ENCODE results near the gene NR4A2.
"Not testable (repeated sequence)": the region's sequence is repeated elsewhere in the genome, so short reads cannot be mapped to it uniquely, and the experiment has no call there.

NR4A2 gene

DNA sequence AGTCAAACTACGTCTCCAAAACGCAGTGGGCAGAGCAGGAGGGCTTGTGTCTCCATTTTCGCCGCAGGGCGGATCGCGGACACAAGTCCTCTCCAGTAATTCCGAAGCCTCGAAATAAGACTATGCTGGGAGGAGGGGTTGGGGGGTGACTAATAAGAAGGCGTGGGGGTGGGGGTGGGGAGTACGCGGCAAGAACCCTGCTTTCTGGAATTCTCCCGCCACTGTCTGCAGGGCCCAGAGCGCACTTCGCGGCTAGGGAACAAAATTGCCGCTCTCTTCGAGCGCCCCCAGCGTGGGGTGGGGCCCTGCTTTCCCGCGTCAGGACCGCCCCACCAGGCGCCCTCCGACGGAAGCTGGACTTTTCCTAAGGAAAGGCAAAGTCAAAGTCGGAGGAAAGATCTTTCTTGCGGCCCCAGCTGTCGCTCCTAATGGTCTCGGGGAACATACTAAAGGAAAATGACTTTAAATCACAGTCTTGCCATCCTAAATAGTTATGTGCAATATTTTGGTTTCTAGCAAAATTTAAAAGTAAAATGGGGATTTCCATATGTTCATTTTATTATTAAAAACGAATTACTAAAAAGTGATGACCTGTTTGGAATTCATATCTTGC lies 11.9 kb downstream of the NR4A2 start:
- DNase-seq: no peak

DNA sequence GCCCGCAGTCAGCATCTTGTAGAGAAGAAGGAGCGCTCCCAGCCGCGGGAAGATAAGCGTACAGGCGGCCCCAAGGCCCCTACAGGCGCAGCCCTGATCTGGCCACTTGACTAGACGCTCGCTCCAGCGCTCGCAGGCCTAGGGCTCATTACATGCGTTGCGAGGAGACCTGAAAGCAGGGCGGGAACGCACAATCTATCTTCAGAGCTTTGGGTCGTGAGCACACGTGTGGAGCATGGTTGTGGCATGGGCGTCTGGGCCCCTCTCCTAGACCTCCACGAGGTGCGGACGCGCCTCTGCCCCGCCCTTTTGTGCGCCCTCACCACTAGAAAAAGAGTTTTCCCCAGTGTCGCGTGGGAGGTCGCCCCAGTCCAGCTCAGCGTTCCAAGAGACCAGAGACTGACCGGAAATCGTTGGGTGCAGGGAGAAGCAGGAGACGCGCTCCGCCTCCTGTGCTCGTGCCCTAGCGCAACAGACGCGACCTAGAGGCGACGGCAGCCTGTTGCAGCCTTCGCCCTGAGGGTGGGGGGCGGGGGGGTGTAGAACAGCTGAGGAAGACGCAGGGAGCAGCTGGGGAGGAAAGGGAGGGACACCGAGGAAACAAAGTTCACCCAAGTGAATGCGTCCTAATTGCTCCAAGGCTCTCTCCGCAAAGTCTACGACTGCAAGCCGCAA lies 12.6 kb downstream of the NR4A2 start:
- no peak for DNase-seq

DNA sequence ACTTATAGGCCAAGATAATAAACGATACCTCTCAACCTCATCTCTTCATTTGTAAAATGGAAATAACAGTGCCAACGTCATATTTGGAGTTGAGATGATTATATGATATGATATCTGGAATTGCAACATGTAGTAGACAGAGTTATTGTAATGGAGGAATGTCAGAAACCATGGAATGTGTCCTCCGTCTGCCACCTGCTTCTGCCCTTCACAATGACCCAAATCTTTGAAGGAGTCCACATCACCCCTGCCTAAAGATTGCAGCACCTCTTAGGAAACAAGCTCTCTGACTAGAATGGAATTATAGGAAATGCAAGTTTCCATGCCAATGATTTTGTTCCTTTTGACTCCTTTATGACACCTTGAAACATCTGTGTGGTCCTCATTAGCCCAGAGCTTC lies 14.9 kb downstream of the NR4A2 start:
- DNase-seq: no peak

DNA sequence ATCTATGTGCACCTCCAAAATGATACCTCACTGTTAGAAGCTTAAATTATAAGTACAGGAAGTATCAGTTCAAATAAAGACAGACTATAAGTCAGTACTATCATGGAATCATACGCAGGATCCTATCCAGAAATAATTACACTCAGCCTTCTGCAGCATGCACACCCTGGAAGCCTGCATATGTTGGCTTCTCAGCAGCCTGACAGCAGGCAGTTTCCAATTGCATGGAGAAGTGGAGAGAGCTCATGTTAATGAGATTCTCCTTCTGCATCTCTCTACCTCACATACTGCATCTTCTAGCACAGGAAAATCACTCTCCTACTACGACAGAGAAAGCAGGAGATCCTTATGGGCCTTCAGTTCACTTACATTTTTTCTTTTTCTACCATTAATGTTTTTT lies 20.5 kb downstream of the NR4A2 start:
- DNase-seq: no peak

DNA sequence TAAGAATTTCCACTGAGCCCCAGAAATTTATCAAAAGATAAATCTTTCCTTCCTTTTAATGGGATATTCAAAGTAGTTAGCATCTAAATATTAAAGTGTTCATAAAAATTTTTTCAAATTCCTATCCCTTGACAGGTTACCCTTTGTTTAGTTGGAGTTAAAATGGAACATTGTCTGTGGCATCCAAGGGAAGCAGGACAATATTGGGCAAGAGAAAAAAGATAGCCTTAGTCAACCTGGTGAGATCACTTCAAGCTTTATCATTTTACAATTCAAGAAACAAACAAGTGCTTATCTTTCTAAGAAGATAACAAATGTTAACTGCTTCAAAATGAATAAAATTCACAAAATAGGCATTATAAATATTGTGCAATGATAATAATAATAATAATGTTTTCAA lies 21.7 kb downstream of the NR4A2 start:
- no peak for DNase-seq

DNA sequence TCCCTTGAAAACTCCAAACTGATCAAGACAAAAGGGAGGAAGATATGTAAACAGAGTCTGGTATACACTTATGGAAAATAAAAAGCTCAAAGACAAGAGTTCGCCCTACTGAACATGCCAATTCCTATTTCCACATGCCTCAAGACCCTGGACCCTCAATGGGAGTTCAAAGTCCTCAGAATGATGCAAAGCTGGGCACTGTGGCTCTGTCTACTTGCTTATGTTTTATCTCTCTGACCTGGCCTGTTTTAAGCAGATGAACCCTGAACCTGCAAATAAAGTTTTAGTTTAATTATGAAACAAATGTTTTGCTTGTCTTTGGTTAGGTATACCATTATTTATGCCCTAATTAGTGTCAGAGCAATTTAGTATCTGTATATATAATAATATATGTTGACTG lies 22.6 kb downstream of the NR4A2 start:
- no peak for DNase-seq

DNA sequence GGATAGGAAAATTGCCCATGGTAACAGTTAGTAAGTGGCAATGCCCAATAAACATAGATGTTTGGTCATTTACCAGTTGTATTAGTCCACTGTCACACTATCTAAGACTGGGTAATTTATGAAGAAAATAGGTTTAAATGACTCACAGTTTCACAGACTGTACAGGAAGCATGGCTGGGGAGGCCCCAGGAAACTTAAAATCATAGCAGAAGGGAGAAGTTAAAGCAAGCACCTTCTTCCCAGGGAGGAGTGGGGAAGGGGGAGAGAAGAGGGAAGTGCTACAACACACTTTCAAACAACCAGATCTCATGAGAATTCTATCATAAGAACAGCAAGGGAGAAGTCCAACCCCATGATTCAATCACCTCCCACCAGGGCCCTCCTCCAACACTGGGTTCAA lies 23.4 kb downstream of the NR4A2 start:
- DNase-seq: no peak

DNA sequence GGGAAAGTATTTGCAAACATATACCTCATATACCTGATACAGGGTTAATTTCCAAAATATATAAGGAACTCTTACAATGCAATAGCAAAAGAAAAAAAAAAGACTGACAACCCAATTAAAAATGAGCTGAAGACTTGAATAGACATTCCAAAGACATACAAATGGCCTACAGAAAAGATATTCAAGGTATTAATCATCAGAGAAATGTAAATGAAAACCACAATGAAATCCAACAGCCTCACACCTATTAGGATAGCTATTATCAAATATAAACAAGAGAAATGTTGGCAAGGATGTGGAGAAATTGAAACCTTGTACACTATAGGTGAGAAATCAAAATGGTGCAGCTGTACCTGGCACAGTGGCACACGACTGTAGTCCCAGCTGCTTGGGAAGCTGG lies 25.7 kb downstream of the NR4A2 start:
- no peak for DNase-seq

DNA sequence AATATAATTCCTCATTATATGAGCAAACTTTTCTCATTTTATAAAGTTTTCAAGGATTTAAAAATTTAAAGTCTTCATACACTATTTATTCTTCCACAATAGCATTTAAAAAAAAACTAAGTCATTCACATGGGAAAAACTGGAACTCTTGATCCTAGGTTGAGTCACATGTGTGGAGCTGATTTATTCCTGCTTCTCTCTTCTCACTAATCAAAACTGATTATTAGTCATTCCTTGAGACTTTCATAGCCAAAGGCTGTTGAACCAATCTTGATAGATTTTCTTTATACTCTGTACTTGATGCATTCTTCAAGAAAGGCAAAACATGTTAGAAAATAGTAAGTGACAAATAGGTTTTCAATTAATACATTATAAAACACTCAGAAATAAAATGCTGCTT lies 27.4 kb downstream of the NR4A2 start:
- DNase-seq: no peak

DNA sequence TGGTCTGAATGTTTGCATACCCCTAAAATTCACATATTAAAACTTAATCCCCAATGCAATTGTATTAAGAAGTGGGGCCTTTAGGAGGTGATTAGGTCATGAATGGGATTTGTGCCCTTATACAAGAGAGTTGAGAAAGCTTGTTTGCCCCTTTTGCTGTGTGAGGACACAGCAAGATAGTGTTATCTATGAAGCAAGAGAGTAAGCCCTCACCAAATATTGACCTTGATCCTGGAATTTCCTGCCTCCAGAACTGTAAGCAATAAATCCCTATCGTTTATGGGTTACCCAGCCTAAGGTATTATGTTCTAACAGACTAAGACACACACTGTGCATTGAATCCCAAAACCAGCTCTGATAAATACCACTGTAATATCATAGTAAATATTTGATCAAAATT lies 32.2 kb downstream of the NR4A2 start:
- DNase-seq: no peak

DNA sequence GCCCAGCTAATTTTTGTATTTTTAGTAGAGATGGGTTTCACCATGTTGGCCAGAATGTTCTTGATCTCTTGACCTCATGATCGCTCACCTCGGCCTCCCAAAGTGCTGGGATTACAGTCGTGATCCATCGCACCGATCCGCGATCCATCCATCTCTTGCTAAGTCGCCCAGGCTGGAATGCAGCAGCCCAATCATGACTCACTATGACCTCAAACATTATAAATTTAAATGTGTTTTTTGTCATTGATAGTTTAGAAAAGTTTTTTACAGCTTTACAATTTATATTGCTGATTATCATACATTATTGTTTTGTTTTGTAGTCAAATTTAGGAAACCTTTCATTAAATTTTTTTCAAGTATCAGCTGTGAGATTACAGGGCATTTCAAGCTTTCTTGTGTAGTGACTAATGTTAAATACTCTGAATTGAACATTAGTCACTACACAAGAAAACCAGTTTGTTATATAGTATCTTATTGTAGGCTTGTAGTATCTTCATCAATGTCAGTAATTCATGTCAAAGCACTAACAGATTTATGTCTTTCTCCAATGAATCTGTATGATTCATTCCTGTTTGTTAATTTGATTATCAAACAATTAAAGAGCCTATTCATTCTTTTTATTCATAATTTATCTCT lies 37.5 kb downstream of the NR4A2 start:
- DNase-seq: no peak

DNA sequence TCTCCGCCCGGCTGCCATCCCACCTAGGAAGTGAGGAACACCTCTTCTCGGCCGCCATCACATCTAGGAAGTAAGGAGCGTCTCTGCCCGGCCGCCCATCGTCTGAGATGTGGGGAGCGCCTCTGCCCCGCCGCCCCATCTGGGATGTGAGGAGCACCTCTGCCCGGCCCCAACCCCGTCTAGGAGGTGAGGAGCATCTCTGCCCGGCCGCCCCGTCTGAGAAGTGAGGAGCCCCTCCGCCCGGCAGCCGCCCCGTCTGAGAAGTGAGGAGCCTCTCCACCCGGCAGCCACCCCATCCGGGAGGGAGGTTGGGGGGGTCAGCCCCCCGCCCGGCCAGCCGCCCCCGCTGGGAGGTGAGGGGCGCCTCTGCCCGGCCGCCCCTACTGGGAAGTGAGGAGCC lies 39.1 kb downstream of the NR4A2 start:
- DNase-seq: not testable (repeated sequence)

DNA sequence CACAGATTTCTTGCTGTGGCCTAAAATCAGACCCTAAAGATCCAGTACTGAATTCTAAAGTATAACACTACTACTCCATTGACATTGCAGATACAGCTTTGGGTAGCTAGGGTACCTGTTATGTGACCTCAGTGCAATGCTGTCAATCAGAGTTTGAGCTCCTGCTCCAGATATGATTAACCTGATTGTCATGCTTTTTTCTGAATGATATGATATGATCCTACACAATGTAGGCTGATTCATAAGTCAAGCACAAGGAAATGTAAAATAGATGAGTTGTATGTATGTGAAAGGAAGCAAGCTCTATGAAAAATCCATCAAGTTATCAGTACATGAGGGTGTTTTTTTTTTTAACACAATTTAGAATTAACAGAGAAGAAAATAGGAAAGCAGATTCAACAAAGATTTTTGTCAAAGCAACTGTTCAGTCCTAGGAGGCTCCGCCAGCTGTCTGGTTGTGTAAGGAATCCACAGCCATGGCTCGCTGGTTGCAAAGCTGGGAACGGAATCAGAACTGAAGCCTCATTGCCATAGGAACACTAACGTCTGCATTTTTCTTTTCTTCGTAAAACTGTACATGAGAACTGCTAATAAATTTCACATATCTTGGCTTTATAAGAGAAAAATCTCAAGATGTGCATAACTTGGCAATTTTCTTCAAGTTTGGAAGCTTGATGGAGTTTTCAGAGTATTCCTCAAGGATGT lies 52.9 kb downstream of the NR4A2 start:
- DNase-seq: no peak
